Fibroblast of mammary gland (primary cell): ENCODE data around the gene ETS1.

Experiments
- DNase-seq: peaks from one replicate; pipeline ENCODE4 v3.0.0-alpha.2; 2010; ENCODE audit warnings: low read depth
- H3K4me3 ChIP-seq: 2 replicates; pipeline ENCODE4 v1.5.1; 2011; ENCODE audit warnings: low read depth, mild to moderate bottlenecking, low read length, moderate library complexity; ENCODE audit not compliant: control insufficient read depth
- CTCF ChIP-seq: conservative IDR thresholded peaks from 2 replicates; pipeline ENCODE4 v1.5.1; 2011; ENCODE audit warnings: low read depth, low read length, inconsistent platforms; ENCODE audit not compliant: control insufficient read depth, insufficient read depth

ETS1 gene

GRCh38 chr11:128580612-128581011 is 6.7 kb downstream of the ETS1 start:
- no peak overlapping the region for H3K4me3 ChIP-seq
- no peak for DNase-seq

GRCh38 chr11:128579798-128580504 is 7.4 kb downstream of the ETS1 start:
- peak; percentile 67 for DNase-seq
- no peak for TF ChIP-seq CTCF

More at GRCh38 chr11:128580612-128581011, 6.7 kb downstream of the ETS1 start:
- TF ChIP-seq CTCF, result no peak

GRCh38 chr11:128576555-128576954 is 10.8 kb downstream of the ETS1 start:
- no peak overlapping the region for H3K4me3 ChIP-seq
- TF ChIP-seq CTCF, result no peak

More at GRCh38 chr11:128579798-128580504, 7.4 kb downstream of the ETS1 start:
- H3K4me3 ChIP-seq, result no peak overlapping the region

GRCh38 chr11:128575961-128576350 is 11.4 kb downstream of the ETS1 start:
- no peak for TF ChIP-seq CTCF
- H3K4me3 ChIP-seq, result no peak overlapping the region
- peak; percentile 76 for DNase-seq

More at GRCh38 chr11:128576555-128576954, 10.8 kb downstream of the ETS1 start:
- DNase-seq, result no peak

- no peak overlapping the region for H3K4me3 ChIP-seq
- no peak for DNase-seq
- TF ChIP-seq CTCF, result no peak
Measured at GRCh38 chr11:128575174-128575960, 12.0 kb downstream of the ETS1 start.

DNA sequence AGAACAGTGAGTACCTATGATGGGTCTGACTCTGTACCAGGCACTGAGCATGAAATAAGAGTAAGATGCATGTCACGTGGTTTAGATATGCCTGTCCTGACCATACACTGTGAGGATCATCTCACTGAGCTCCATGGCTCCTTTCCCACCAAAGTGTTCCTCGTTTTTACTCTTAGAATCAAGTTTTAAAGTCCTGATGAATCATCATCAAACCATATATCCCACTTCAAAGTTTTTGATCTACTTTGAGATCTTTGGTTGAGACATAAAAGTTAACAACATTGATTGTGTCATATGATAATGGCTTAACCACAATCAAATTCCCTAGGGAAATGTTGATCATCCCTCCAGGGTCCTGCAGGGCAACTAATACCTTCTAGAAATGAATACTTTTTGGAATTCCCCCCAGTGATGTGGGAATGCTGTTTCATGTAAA is 12.8 kb downstream of the ETS1 start:
- no peak overlapping the region for H3K4me3 ChIP-seq
- DNase-seq, result peak; percentile 57
- TF ChIP-seq CTCF, result no peak
